ENCODE results near the gene DNAH14. TPM values are rescaled to one million over a fixed set of nuclear protein-coding genes. Genes with fewer than 3 reads are reported as not detected.
A peak's percentile ranks its signal among the peaks of the same experiment; 100 is the strongest.

The DNAH14 gene
- total and polyA plus RNA-seq, 2 experiments from 2014 or later, result 55.3 to 80.2 TPM

DNA sequence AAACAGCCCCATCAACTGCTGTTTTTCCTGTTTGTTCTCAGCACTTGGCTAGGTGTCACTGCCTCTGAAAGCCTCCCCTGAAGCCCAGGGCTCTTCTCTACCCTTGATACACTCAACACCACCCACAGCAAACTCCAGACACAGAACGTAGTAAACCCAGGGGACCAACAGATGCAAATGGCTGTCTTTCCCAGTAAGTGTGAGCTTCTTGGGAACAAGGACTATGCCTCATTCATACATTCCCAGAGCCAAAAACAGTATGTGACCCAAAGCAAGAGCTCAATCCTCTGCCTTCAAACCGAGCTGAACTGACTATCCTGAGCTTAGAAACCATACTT, 494.0 kb downstream of the DNAH14 start:
- TF ChIP-seq ZNF331 (CRISPR knock-in tag; IDR thresholded peaks at IDR 0.05; ENCODE audit: low read depth) (no peak), NANOG (IDR thresholded peaks at IDR 0.05; ENCODE audit: borderline replicate concordance) (no peak), POLR2AphosphoS5 (IDR thresholded peaks at IDR 0.05; ENCODE audit: low read depth) (no peak), EZH2 (IDR thresholded peaks at IDR 0.05; ENCODE audit: low read depth, unreplicated experiment) (no peak), CREB1 (CRISPR knock-in tag; IDR thresholded peaks at IDR 0.05; ENCODE audit: low read depth) (no peak), JUNB (IDR thresholded peaks at IDR 0.05; ENCODE audit: unreplicated experiment) (no peak), STAT1 (IDR thresholded peaks at IDR 0.05; ENCODE audit: unreplicated experiment) (no peak), ZNF114 (CRISPR knock-in tag; IDR thresholded peaks at IDR 0.05) (no peak), EZH2phosphoT487 (IDR thresholded peaks at IDR 0.05; ENCODE audit: unreplicated experiment) (no peak)
- TF ChIP-seq, protein P1, sequence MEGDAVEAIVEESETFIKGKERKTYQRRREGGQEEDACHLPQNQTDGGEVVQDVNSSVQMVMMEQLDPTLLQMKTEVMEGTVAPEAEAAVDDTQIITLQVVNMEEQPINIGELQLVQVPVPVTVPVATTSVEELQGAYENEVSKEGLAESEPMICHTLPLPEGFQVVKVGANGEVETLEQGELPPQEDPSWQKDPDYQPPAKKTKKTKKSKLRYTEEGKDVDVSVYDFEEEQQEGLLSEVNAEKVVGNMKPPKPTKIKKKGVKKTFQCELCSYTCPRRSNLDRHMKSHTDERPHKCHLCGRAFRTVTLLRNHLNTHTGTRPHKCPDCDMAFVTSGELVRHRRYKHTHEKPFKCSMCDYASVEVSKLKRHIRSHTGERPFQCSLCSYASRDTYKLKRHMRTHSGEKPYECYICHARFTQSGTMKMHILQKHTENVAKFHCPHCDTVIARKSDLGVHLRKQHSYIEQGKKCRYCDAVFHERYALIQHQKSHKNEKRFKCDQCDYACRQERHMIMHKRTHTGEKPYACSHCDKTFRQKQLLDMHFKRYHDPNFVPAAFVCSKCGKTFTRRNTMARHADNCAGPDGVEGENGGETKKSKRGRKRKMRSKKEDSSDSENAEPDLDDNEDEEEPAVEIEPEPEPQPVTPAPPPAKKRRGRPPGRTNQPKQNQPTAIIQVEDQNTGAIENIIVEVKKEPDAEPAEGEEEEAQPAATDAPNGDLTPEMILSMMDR (conservative IDR thresholded peaks at IDR 0.05; ENCODE audit: low read depth in 2 of 2), result no peak
- TF ChIP-seq, protein P2, sequence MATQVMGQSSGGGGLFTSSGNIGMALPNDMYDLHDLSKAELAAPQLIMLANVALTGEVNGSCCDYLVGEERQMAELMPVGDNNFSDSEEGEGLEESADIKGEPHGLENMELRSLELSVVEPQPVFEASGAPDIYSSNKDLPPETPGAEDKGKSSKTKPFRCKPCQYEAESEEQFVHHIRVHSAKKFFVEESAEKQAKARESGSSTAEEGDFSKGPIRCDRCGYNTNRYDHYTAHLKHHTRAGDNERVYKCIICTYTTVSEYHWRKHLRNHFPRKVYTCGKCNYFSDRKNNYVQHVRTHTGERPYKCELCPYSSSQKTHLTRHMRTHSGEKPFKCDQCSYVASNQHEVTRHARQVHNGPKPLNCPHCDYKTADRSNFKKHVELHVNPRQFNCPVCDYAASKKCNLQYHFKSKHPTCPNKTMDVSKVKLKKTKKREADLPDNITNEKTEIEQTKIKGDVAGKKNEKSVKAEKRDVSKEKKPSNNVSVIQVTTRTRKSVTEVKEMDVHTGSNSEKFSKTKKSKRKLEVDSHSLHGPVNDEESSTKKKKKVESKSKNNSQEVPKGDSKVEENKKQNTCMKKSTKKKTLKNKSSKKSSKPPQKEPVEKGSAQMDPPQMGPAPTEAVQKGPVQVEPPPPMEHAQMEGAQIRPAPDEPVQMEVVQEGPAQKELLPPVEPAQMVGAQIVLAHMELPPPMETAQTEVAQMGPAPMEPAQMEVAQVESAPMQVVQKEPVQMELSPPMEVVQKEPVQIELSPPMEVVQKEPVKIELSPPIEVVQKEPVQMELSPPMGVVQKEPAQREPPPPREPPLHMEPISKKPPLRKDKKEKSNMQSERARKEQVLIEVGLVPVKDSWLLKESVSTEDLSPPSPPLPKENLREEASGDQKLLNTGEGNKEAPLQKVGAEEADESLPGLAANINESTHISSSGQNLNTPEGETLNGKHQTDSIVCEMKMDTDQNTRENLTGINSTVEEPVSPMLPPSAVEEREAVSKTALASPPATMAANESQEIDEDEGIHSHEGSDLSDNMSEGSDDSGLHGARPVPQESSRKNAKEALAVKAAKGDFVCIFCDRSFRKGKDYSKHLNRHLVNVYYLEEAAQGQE (IDR thresholded peaks at IDR 0.05; ENCODE audit: unreplicated experiment), result no peak
- TF ChIP-seq, protein P3, sequence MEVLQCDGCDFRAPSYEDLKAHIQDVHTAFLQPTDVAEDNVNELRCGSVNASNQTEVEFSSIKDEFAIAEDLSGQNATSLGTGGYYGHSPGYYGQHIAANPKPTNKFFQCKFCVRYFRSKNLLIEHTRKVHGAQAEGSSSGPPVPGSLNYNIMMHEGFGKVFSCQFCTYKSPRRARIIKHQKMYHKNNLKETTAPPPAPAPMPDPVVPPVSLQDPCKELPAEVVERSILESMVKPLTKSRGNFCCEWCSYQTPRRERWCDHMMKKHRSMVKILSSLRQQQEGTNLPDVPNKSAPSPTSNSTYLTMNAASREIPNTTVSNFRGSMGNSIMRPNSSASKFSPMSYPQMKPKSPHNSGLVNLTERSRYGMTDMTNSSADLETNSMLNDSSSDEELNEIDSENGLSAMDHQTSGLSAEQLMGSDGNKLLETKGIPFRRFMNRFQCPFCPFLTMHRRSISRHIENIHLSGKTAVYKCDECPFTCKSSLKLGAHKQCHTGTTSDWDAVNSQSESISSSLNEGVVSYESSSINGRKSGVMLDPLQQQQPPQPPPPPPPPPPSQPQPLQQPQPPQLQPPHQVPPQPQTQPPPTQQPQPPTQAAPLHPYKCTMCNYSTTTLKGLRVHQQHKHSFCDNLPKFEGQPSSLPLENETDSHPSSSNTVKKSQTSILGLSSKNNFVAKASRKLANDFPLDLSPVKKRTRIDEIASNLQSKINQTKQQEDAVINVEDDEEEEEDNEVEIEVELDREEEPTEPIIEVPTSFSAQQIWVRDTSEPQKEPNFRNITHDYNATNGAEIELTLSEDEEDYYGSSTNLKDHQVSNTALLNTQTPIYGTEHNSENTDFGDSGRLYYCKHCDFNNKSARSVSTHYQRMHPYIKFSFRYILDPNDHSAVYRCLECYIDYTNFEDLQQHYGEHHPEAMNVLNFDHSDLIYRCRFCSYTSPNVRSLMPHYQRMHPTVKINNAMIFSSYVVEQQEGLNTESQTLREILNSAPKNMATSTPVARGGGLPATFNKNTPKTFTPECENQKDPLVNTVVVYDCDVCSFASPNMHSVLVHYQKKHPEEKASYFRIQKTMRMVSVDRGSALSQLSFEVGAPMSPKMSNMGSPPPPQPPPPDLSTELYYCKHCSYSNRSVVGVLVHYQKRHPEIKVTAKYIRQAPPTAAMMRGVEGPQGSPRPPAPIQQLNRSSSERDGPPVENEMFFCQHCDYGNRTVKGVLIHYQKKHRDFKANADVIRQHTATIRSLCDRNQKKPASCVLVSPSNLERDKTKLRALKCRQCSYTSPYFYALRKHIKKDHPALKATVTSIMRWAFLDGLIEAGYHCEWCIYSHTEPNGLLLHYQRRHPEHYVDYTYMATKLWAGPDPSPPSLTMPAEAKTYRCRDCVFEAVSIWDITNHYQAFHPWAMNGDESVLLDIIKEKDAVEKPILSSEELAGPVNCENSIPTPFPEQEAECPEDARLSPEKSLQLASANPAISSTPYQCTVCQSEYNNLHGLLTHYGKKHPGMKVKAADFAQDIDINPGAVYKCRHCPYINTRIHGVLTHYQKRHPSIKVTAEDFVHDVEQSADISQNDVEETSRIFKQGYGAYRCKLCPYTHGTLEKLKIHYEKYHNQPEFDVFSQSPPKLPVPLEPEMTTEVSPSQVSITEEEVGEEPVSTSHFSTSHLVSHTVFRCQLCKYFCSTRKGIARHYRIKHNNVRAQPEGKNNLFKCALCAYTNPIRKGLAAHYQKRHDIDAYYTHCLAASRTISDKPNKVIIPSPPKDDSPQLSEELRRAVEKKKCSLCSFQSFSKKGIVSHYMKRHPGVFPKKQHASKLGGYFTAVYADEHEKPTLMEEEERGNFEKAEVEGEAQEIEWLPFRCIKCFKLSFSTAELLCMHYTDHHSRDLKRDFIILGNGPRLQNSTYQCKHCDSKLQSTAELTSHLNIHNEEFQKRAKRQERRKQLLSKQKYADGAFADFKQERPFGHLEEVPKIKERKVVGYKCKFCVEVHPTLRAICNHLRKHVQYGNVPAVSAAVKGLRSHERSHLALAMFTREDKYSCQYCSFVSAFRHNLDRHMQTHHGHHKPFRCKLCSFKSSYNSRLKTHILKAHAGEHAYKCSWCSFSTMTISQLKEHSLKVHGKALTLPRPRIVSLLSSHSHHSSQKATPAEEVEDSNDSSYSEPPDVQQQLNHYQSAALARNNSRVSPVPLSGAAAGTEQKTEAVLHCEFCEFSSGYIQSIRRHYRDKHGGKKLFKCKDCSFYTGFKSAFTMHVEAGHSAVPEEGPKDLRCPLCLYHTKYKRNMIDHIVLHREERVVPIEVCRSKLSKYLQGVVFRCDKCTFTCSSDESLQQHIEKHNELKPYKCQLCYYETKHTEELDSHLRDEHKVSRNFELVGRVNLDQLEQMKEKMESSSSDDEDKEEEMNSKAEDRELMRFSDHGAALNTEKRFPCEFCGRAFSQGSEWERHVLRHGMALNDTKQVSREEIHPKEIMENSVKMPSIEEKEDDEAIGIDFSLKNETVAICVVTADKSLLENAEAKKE (CRISPR knock-in tag; IDR thresholded peaks at IDR 0.05), result no peak
- TF ChIP-seq, protein P4, sequence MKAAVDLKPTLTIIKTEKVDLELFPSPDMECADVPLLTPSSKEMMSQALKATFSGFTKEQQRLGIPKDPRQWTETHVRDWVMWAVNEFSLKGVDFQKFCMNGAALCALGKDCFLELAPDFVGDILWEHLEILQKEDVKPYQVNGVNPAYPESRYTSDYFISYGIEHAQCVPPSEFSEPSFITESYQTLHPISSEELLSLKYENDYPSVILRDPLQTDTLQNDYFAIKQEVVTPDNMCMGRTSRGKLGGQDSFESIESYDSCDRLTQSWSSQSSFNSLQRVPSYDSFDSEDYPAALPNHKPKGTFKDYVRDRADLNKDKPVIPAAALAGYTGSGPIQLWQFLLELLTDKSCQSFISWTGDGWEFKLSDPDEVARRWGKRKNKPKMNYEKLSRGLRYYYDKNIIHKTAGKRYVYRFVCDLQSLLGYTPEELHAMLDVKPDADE (IDR thresholded peaks at IDR 0.05), result no peak
- peaks cover 17% of the 10 kb centered on the region for H3K27me3 ChIP-seq (ENCODE audit: insufficient read depth)
- Mint-ChIP-seq H3K27me3 (ENCODE audit: insufficient read depth, low read depth, poor library complexity) (peaks cover 19% of the 10 kb centered on the region), H3K9me3 (no peaks in the 10 kb centered on the region), H3K36me3 (ENCODE audit: low read depth) (peaks cover 11% of the 10 kb centered on the region; the same call in 2 of the 3 replicates), H3K4me3 (no peak overlapping the region), H3K27ac (peak overlapping the region; percentile 26; the same call in 1 of the 2 replicates), H3K4me1 (peaks cover 43% of the 10 kb centered on the region)
- peaks cover 4% of the 10 kb centered on the region; the same call in 1 of the 2 replicates for H3K36me3 ChIP-seq (ENCODE audit: insufficient read depth)
- H4K20me1 ChIP-seq (replicated peaks; ENCODE audit: insufficient read depth), result peaks cover 53% of the 10 kb centered on the region
- H2AFZ ChIP-seq, result no peak overlapping the region
- ATAC-seq, result no peak
- H3K9me2 ChIP-seq (ENCODE audit: insufficient read depth), result no peaks in the 10 kb centered on the region
- H3K79me2 ChIP-seq (replicated peaks; ENCODE audit: insufficient read depth), result peaks cover 82% of the 10 kb centered on the region
- no peak overlapping the region for H3K27ac ChIP-seq (ENCODE audit: low read depth)
- H3F3A ChIP-seq (replicated peaks; ENCODE audit: low read depth), result 0 out of 2 replicates have a peak, but pooled peaks cover 6% of the 10 kb centered on the region
- H3K4me3 ChIP-seq, result no peak overlapping the region
- no peak for DNase-seq (ENCODE audit: low spot score)
- peaks cover 30% of the 10 kb centered on the region for H3K4me1 ChIP-seq (ENCODE audit: insufficient read depth)
- H3K4me2 ChIP-seq, result no peak overlapping the region

Data from GM23338 (cell line).